RWPE1 (cell line): ENCODE results near the gene SLC5A1.

Source experiments
- CTCF ChIA-PET: fragments of 350-600 bp; sonication (Branson Sonifier 250); formaldehyde crosslinking; extraction: SDS; loops from one replicate; lab custom pipeline; 2021; lab: Yijun Ruan, JAX
- POLR2A ChIA-PET: fragments of 400-600 bp; formaldehyde crosslinking; extraction: SDS; loops from one replicate; lab custom pipeline; 2020; ENCODE audit warnings: antibody characterized with exemption; ENCODE audit not compliant: low non-redundant PET; lab: Yijun Ruan, JAX
- DNase-seq: peaks from one replicate; pipeline ENCODE4 v3.0.0; 2012; ENCODE audit warnings: low spot score
- H3K27ac ChIP-seq: fragments of 450-650 bp; 2 replicates; pipeline ENCODE4 v1.5.1; 2017
- CTCF ChIP-seq: fragments of 450-650 bp; conservative IDR thresholded peaks from 2 replicates; pipeline ENCODE4 v1.5.1; 2017; ENCODE audit warnings: low read depth, mild to moderate bottlenecking

SLC5A1 gene

GRCh38 chr22:32024796-32025195, 18.3 kb upstream of the SLC5A1 start:
- ChIA-PET POLR2A (no interaction called here), CTCF (no interaction called here)
- DNase-seq: peak; percentile 55
- TF ChIP-seq CTCF: no peak
- no peak overlapping the region for H3K27ac ChIP-seq

GRCh38 chr22:32030518-32031247, 12.4 kb upstream of the SLC5A1 start:
- ChIA-PET POLR2A (no interaction called here), CTCF (no interaction called here)
- no peak overlapping the region for H3K27ac ChIP-seq

GRCh38 chr22:32031466-32031865, 11.6 kb upstream of the SLC5A1 start:
- ChIA-PET POLR2A (no interaction called here), CTCF (no interaction called here)
- H3K27ac ChIP-seq: no peak overlapping the region
- no peak for DNase-seq
- no peak for TF ChIP-seq CTCF

More at GRCh38 chr22:32030518-32031247, 12.4 kb upstream of the SLC5A1 start:
- no peak for DNase-seq
- TF ChIP-seq CTCF: no peak

GRCh38 chr22:32034275-32034674, 8.8 kb upstream of the SLC5A1 start:
- no peak overlapping the region for H3K27ac ChIP-seq
- POLR2A ChIA-PET: no interaction called here
- no peak for TF ChIP-seq CTCF
- CTCF ChIA-PET: interaction anchor here (0.6 kb wide), 1 partner anchor 57 kb away, joined by 3 read pairs; no protein-coding TSS in a partner anchor
- DNase-seq: no peak

GRCh38 chr22:32037236-32037635, 5.8 kb upstream of the SLC5A1 start:
- H3K27ac ChIP-seq: no peak overlapping the region
- ChIA-PET POLR2A (no interaction called here), CTCF (no interaction called here)
- no peak for TF ChIP-seq CTCF
- DNase-seq: no peak

- CTCF ChIA-PET: interaction anchor here (0.7 kb wide), 1 partner anchor 10 kb away, joined by 3 read pairs; no protein-coding TSS in a partner anchor
- POLR2A ChIA-PET: no interaction called here
- no peak overlapping the region for H3K27ac ChIP-seq
- no peak for DNase-seq
- no peak for TF ChIP-seq CTCF
Observed at GRCh38 chr22:32040324-32040904, 2.6 kb upstream of the SLC5A1 start.
